ENCODE data around the gene ZNF536.

DNA sequence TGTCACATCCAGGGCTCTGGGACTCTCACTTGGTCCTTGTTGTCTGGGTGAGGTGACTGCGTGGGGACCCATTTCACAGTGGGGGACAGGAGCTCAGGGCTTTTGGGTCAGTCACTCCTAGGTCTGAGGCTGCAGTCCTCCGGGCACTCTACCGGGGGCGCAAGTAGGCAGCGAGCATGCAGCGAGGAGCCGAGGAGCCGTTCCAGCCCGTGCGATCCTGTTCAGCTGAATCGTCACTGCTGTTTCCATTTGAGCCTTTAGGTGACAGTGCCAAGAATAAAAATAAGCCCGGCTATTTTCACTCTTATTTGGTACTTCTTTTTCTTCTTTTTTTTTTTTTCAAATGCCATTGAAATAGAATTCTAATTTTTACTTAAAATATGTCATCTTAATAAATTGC, 126.5 kb downstream of the ZNF536 start:
- TF ChIP-seq KAT7 (CRISPR knock-in tag; IDR thresholded peaks at IDR 0.05; ENCODE audit: borderline replicate concordance) (no peak), CTCF (IDR thresholded peaks at IDR 0.05) (peak; percentile 38; the same call in 1 of the 2 replicates), MAX (CRISPR knock-in tag; IDR thresholded peaks at IDR 0.05) (no peak), TP53 (CRISPR knock-in tag; IDR thresholded peaks at IDR 0.05) (no peak), ELF4 (CRISPR knock-in tag; IDR thresholded peaks at IDR 0.05; ENCODE audit: low read depth) (no peak), NR2C2 (CRISPR knock-in tag; IDR thresholded peaks at IDR 0.05) (no peak), ZNF416 (CRISPR knock-in tag; IDR thresholded peaks at IDR 0.05) (no peak)
